GM20000 (cell line): Measurements from ENCODE around the gene VSX1.

ENCODE experiments used
- DNase-seq: peaks from one replicate; pipeline ENCODE4 v3.0.0; 2012; ENCODE audit warnings: low spot score
- CTCF ChIP-seq: IDR thresholded peaks from 2 replicates; pipeline ENCODE4 v1.5.1; 2012; ENCODE audit warnings: mild to moderate bottlenecking, control low read depth; ENCODE audit errors: extremely low read depth, missing control alignments

The VSX1 gene

GRCh38 chr20:25059866-25060465 lies 22.0 kb downstream of the VSX1 start:
- TF ChIP-seq CTCF: no peak
- no peak for DNase-seq

- no peak for TF ChIP-seq CTCF
- DNase-seq: no peak
Observed at GRCh38 chr20:25058847-25059810, 22.8 kb downstream of the VSX1 start.

GRCh38 chr20:25058051-25058846 lies 23.7 kb downstream of the VSX1 start, which contains the start of gene ACSS1:
Gene ACSS1 (minus strand): TSS chr20:25058139. CDS start chr20:25058102, 37 bp downstream.
- no peak for TF ChIP-seq CTCF
- peak; percentile 90 for DNase-seq

- peak; percentile 78 for DNase-seq
- TF ChIP-seq CTCF: no peak
Observed at GRCh38 chr20:25057234-25058050, 24.5 kb downstream of the VSX1 start.

GRCh38 chr20:25056690-25057233 lies 25.2 kb downstream of the VSX1 start:
- no peak for DNase-seq
- TF ChIP-seq CTCF: no peak

- TF ChIP-seq CTCF: no peak
- no peak for DNase-seq
Observed at GRCh38 chr20:25055711-25056495, 26.0 kb downstream of the VSX1 start.
